Fibroblast of the aortic adventitia (primary cell): ENCODE data around the gene FIZ1. TPM values are rescaled to one million over a fixed set of nuclear protein-coding genes. Genes with fewer than 3 reads are reported as not detected.
A peak's percentile ranks its signal among the peaks of the same experiment; 100 is the strongest.

Experiments
- DNase-seq: peaks from one replicate; pipeline ENCODE4 v3.0.0-alpha.2; 2010; ENCODE audit warnings: low read depth
- H3K4me3 ChIP-seq: 2 replicates; pipeline ENCODE4 v1.5.1; 2011; ENCODE audit warnings: low read depth, mild to moderate bottlenecking, control low read depth, low read length, moderate library complexity
- total RNA-seq: library from RNA; depleted of rRNA; stranded (reverse); fragments of >200 nt; gene quantifications from 2 replicates; pipeline ENCODE4 v1.2.3, GENCODE V29; 2012; ENCODE audit warnings: low replicate concordance
- TF ChIP-seq, protein P1 (sequence below): IDR thresholded peaks from 2 replicates; pipeline ENCODE4 v1.5.1; 2011; ENCODE audit warnings: mild to moderate bottlenecking, low read length, control low read depth, inconsistent platforms; ENCODE audit not compliant: insufficient read depth

Gene FIZ1
- total RNA-seq, 1 donor: 4.7 TPM

GRCh38 chr19:55606471-55606787 lies 7.1 kb upstream of the FIZ1 start:
- peak overlapping the region; percentile 93 for H3K4me3 ChIP-seq
- DNase-seq: no peak
- TF ChIP-seq, protein P1, sequence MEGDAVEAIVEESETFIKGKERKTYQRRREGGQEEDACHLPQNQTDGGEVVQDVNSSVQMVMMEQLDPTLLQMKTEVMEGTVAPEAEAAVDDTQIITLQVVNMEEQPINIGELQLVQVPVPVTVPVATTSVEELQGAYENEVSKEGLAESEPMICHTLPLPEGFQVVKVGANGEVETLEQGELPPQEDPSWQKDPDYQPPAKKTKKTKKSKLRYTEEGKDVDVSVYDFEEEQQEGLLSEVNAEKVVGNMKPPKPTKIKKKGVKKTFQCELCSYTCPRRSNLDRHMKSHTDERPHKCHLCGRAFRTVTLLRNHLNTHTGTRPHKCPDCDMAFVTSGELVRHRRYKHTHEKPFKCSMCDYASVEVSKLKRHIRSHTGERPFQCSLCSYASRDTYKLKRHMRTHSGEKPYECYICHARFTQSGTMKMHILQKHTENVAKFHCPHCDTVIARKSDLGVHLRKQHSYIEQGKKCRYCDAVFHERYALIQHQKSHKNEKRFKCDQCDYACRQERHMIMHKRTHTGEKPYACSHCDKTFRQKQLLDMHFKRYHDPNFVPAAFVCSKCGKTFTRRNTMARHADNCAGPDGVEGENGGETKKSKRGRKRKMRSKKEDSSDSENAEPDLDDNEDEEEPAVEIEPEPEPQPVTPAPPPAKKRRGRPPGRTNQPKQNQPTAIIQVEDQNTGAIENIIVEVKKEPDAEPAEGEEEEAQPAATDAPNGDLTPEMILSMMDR: no peak

GRCh38 chr19:55605637-55606470 lies 6.5 kb upstream of the FIZ1 start, which contains the start of gene ZNF865:
Gene ZNF865 (plus strand): TSS chr19:55605647. CDS start chr19:55613619, 7,972 bp downstream.
- peak within 1 kb of the TSS; percentile 93 for H3K4me3 ChIP-seq
- DNase-seq: peak; percentile 85
- TF ChIP-seq, protein P1: peak; percentile 88

GRCh38 chr19:55605207-55605636 lies 5.9 kb upstream of the FIZ1 start:
- TF ChIP-seq, protein P1: no peak
- H3K4me3 ChIP-seq: peak overlapping the region; percentile 93
- DNase-seq: peak; percentile 97

DNA sequence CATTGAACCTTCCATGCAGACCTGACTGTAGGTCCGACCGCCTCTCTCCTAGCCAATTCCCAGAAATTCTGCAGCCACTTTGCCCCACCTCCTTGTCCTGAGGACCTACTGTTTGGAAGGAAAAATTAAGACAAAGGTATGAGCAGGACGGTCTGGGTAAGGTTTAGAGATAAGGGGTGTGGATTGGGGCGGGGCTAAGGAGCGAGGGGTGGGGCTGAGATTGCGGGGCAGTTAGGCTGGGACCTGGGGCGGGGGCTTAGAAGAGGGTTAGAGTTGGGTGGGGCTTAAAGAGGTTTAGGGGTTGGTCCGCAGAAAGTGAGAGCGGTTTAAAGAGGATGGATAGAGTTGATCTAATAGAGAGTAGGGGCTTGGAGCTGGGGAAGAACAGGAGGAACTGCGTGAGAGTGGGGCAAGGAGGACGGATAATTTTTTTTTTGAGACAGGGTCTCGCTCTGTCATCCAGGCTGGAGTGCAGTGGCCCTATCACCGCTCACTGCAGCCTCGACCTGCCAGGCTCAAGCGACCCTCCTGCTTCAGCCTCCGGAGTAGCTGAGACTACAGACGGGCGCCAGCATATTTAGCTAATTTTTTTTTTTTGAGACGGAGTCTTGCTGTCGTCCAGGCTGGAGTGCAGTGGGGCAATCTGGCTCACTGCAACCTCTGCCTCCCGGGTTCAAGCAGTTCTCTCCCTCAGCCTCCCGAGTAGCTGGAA lies 4.4 kb upstream of the FIZ1 start:
- DNase-seq: no peak
- TF ChIP-seq, protein P1: no peak

GRCh38 chr19:55603115-55603514 lies 3.8 kb upstream of the FIZ1 start:
- no peak for DNase-seq
- no peak overlapping the region for H3K4me3 ChIP-seq
- TF ChIP-seq, protein P1: no peak

More for the DNA sequence above, 4.4 kb upstream of the FIZ1 start:
- H3K4me3 ChIP-seq: no peak overlapping the region

- DNase-seq: no peak
- no peak overlapping the region for H3K4me3 ChIP-seq
Measured at GRCh38 chr19:55602104-55603001, 3.0 kb upstream of the FIZ1 start.

More at GRCh38 chr19:55602104-55603001, 3.0 kb upstream of the FIZ1 start:
- TF ChIP-seq, protein P1: no peak
